NK-92 (cell line): ENCODE measurements around the gene HM13.
"Not testable (repeated sequence)": the region's sequence is repeated elsewhere in the genome, so short reads cannot be mapped to it uniquely, and the experiment has no call there.

Experiments
- DNase-seq: peaks from one replicate; lab custom pipeline; 2025; ENCODE audit not compliant: unreplicated experiment; lab: John Stamatoyannopoulos, UW

HM13 gene

GRCh38 chr20:31606804-31607639, 92.8 kb downstream of the HM13 start:
- no peak for DNase-seq

- DNase-seq = no peak
These were observed 93.5 kb downstream of the HM13 start for GRCh38 chr20:31607640-31608250.

DNA sequence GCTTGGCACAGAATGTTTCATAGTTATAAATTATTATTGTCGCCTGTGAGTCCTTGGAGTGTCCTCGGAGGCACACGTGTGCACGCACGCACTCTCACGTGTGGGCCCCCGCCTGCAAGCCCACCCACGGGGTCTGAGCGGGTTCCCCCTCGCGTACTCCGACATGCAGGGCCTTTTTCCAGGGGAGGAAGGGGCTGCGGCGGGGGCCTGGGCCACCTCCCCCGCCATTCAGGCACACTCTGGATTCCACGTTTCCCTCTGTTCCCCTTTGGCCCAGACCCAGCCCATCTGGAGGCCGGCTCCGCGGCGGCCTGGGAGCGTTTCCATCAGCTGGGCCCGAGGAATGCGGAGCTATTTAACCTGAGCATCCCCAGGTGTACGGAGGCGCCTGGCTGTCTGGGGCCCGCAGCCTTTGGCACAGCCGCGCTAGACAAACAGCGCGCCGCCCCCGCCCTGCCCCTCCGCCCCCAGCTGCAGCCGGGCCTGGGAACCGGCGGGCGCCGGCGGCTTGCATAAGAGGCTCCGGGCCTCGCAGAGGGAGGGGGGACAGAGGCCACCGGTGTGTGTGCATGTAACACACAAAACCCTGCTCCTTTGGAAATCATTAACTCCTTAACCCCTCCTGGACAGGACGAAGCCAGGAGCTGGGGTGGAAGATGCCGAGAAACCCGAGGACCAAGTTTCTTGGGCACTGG, 94.2 kb downstream of the HM13 start:
- no peak for DNase-seq

GRCh38 chr20:31612271-31612640, 98.0 kb downstream of the HM13 start:
- not testable (repeated sequence) for DNase-seq

GRCh38 chr20:31615416-31615815, 101.2 kb downstream of the HM13 start:
- no peak for DNase-seq

DNA sequence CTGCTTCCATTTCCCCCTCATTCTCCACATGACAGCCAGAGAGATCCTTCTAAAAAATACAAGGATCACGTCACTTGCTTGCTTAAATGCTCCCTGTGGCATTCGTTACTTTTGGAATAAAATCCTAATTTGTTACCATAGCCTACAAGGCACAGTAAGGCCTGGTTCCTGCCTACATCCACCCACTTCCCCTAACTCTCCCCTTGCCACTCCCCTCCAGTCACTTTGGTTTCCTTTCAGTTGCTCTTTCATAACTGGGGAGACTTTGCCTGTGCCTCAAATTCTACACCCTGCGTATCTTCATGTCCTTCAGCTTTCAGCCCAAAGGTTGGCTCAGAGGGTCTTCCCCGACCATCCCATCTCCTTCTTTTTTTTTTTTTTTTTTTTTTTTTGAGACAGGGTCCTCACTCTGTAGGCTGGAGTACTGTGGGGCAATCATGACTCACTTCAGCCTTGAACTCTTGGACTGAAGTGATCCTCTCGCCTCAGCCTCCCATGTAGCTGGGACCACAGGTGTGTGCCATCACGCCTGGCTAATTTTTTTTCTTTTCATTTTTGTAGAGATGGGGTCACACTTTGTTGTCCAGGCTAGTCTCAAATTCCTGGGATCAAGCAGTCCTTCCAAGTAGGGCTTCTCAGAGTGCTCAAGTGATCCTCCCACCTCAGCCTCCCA, 103.3 kb downstream of the HM13 start:
- DNase-seq = no peak
